HG03196 (cell line): ENCODE data around the gene BABAM1.

Source experiments
- ATAC-seq: cut with Tn5 transposase; IDR thresholded peaks from one replicate; pipeline ENCODE4 v1.9.1; 2021; ENCODE audit not compliant: unreplicated experiment

The BABAM1 gene

DNA sequence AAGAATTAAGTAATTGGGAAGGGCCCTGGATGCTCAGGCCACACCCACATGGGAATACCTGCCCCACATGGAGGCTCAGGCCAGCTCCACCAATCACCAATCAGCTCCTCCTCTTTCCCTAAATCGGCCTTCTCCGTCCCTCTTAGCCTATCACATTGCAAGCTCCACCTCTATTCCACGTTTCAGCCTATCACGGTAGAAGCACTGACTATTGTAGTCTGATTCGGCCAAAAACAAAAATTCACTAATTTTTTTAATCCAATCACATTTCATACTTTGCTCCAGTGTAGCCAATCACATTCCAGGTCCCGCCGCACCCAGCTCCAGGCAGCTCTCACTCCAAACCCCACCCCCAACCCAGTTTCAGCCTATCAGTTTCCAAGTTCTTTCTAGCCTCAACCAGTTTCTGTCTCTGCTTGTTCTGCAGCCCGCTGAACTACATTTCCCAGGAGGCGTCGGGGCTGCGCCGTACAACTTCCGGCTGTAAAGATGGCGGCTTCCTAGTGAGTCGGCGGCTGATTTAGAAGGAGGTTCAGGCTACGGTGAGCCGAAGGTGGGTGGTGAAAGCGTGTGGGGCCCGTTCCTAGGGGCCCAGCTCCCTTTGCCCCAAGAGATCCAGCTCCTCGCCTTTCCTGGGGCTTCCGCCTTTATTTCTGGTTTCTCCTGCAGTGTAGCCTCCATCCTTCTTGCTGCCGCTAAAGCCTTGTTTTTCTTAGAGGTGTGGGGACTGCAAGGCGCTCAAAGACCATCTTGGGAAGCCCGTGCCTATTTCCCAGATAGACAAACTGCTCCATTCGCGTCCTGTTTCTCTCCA, at the start of gene BABAM1:
Gene BABAM1 (plus strand): TSS at position 469 of the 814 bp plus-strand sequence. CDS start 1,364 bp downstream, outside the sequence.
- peak; percentile 89 for ATAC-seq

- ATAC-seq: no peak
These were observed 48.0 kb upstream of the BABAM1 start for GRCh38 chr19:17219286-17219685.

DNA sequence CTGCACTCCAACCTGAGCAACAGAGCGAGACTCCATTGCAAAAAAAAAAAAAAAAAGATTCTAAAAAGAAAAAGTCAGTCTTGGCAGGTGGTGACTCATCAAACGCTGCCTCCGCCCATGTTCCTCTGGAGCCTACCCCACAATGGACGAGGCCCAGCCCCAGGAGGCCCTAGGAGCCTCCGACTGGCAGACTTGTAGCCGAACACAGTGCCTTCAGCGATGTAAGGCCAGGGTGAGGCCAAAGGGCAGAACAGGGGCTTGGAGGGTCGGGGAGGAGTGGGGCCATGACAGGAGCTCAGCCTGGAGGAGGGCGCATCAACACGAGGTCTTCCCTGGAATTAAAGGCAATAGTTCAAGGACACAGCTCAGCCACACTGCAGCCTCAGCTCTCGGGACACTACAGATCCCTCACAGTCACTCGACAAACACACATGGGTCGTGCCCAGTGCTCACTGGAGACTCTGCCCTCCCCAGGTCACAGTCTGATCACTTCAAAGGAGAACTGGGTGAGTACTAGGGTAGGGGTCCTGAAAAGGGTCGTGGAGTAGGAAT, 47.0 kb upstream of the BABAM1 start:
- ATAC-seq: no peak

- no peak for ATAC-seq
These were observed 42.2 kb upstream of the BABAM1 start for GRCh38 chr19:17225053-17225452.

GRCh38 chr19:17226002-17226933, 41.0 kb upstream of the BABAM1 start, which contains the start of gene OCEL1:
OCEL1 (plus strand) TSS chr19:17226226; CDS start chr19:17226248, 22 bp downstream.
- peak; percentile 86 for ATAC-seq

- no peak for ATAC-seq
These were observed 39.4 kb upstream of the BABAM1 start for GRCh38 chr19:17227798-17228367.

DNA sequence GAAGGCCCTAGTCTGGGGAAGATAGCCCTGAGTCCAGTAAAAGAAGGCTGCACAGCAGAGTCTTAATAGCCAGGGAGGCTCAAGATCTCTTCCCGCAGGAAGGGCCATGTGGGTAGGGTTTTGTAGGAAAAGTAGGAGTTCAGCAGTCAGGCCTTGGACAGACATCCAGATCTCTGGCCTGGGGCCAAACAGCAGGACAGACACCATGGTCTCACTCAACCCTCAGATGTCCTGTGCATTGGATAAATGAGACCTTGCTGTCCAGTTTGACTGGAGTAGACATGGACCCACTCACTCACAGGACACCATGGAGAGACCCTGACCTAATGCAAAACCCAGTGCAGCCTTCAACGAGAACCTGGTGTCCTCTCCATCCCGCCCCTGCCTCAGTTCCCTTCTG, 37.4 kb upstream of the BABAM1 start:
- no peak for ATAC-seq

DNA sequence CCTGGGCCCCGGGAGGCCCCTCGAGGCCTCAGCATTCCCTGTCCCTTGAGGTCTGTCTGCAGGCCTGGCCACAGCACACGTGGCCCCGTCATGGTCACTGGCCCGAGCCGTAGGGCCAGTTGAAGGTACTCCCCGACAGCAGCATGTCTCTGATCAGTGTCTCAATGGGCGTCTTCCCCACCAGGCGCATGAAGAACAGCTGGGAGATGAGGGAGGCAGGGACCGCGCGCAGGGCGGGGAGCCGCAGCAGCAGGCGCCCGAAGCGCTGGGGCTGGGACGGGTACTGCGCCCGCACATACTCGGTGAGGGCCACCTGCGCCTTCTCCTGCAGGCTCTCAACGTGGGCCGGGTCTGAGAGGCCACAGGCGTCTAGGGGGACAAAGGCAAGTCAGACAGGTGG, 35.0 kb upstream of the BABAM1 start:
- ATAC-seq: no peak

- ATAC-seq: peak; percentile 35
These were observed 32.3 kb upstream of the BABAM1 start for GRCh38 chr19:17234911-17235299.

DNA sequence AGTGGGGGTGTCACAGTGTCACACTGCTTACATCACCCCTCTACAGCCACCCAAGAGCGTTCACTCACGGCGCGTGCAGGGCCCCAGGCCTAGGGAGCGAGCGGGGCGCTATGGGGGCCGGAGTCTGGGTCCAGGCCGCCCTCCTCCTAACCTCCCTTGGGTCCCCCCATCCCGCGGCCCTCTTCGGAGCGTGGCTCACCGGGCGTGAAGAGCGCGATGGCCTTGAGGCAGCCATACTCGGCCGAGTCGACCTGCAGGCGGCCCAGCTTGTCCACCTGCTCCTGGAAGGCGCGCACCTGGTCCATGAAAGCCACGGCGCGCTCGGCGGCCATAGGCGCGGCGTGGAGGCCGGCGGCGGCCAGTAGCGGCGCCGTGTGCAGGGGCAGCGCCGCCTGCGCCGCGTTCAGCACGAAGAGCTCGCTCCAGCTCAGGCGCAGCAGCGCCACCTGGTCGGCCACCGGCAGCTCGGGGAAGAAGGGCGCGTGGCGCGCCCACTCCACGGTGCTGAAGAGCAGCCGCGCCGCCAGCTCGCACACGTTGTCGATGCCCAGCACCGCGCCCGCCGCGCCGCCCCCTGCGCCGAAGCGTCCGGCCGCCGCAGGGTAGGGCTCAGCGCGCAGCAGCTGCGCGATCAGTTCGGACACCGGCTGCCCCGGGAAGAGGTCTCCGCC, 31.8 kb upstream of the BABAM1 start:
- ATAC-seq: peak; percentile 66

DNA sequence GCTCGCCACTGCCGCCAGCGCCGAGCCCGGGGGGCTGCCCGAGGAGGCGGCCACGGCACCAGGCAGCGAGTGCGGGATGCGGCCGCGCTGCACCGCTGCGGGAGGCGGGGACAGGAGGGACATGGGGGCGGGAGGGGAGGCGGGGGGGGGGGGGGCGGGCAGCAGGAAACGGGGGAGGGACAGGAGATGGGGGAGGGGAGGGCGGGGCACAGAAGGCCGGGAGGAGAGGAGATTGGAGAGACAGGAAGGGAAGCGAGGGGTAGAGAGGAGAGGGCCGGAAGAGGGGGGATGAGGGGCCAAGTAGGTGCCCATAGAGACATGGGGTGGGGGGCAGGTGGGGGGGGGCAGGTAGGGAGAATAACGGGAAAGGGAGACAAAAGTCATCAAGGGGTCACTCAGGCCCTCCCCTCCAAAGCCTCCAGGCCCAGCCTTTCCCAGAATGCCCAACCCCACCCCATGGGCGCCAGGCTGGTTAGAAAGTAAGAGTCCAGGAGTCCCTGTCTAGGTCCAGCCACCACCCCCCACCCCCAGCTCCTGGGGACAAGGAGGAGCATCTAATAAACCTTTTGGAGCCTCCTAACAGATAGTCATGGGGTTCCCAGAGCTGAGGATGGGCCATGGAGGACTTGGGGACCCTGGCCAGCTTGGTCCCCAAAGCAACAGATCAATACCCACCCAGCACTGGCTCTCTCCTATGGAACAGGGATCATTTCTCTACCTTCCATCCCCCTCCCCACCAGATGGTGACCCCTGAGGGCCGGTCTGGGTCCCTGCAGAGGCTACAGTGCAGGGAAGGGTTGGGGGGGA, 31.1 kb upstream of the BABAM1 start:
- ATAC-seq: peak; percentile 26

DNA sequence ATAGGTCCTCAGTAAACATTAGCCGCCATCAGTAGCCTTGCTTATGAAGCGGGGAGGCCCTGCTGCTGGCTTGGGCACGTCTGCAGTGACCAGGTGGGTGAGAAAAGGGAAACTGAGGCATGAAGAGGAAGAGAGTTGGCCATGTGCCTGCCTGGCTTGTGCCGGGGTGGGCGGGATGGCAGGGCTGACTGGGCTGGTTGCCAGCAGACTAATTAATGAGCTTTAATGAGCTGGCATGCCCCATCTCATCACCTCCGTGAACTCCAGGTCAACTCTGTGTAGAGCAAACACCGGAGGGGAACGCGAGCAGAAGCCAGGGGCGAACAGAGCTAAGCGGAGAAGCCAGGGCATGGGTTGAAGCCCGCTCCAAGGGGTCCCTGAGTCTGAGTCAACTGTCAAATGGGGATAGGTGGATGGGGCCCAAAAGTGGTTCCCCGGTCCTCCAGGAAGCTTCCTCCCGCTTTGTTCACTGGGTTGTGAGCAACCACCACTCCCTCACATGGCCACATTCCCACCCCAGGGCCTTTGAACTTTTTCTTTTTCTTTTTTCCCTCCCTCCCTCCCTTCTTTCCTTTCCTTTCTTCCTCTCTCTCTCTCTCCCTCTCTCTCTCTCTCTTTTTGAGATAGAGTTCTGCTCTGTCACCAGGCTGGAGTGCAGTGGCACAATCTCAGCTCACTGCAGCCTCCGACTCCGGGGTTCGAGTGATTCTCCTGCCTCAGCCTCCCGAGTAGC, 30.3 kb upstream of the BABAM1 start:
- ATAC-seq: no peak

- no peak for ATAC-seq
These were observed 29.2 kb upstream of the BABAM1 start for GRCh38 chr19:17237747-17238706.

GRCh38 chr19:17240062-17240752, 27.0 kb upstream of the BABAM1 start:
- ATAC-seq: no peak

GRCh38 chr19:17240826-17241399, 26.3 kb upstream of the BABAM1 start:
- no peak for ATAC-seq

- ATAC-seq: no peak
These were observed 24.6 kb upstream of the BABAM1 start for GRCh38 chr19:17242431-17243208.
